Transverse colon (tissue), 4 donors: ENCODE results near the gene RABEP1. TPM values are rescaled to one million over a fixed set of nuclear protein-coding genes. Genes with fewer than 3 reads are reported as not detected.

Experiments used
- DNase-seq: peaks from one replicate; pipeline ENCODE4 v3.0.0-alpha.2; 2019
- H3K27ac ChIP-seq, 4 donors: fragments of 200-600 bp; sonication (generic); 2 replicates each; pipeline ENCODE4 v1.5.1; 2016 to 2018; ENCODE audit warnings: inconsistent platforms in 4 of 4
- H3K27me3 ChIP-seq: fragments of 200-600 bp; sonication (generic); 2 replicates; pipeline ENCODE4 v1.5.1; 2017; ENCODE audit warnings: inconsistent platforms
- H3K36me3 ChIP-seq, 4 donors: fragments of 200-600 bp; sonication (generic); 2 replicates each; pipeline ENCODE4 v1.5.1; 2017 to 2019; ENCODE audit warnings: inconsistent platforms in 4 of 4
- H3K4me1 ChIP-seq, 4 donors: fragments of 200-600 bp; sonication (generic); 2 replicates each; pipeline ENCODE4 v1.5.1; 2017 to 2020; ENCODE audit warnings: inconsistent platforms in 4 of 4
- H3K4me3 ChIP-seq, 4 donors: fragments of 200-600 bp; sonication (generic); 1 replicate in 1 of 4; 2 replicates in 3 of 4; pipeline versions ENCODE4 v1.5.1 to v1.6.1; 2017 to 2019; ENCODE audit warnings: inconsistent platforms in 4 of 4
- H3K9me3 ChIP-seq, 2 donors: fragments of 200-600 bp; sonication (generic); 2 replicates each; pipeline ENCODE4 v1.5.1; 2017 to 2019; ENCODE audit warnings: inconsistent platforms in 2 of 2
- EP300 ChIP-seq: sonication (generic); formaldehyde crosslinking; IDR thresholded peaks from one replicate; pipeline ENCODE4 v1.6.1; 2017; ENCODE audit warnings: antibody characterized with exemption, low read depth
- POLR2A ChIP-seq: fragments of 450-650 bp; IDR thresholded peaks from one replicate; pipeline ENCODE4 v1.6.1; 2016; ENCODE audit warnings: antibody characterized with exemption, mild to moderate bottlenecking, moderate library complexity
- POLR2AphosphoS5 ChIP-seq, 3 donors: sonication (generic); formaldehyde crosslinking; IDR thresholded peaks; one replicate each; pipeline ENCODE4 v1.6.1; 2016; ENCODE audit warnings: antibody characterized with exemption in 3 of 3
- WGBS, 2 donors: methylation state at CpG; one replicate each; pipeline ENCODE4 v1.1.5; 2018; ENCODE audit warnings: low coverage in 1 of 2; 5-methylcytosine and 5-hydroxymethylcytosine counted together
- in situ Hi-C, 4 donors: fragments of 200-750 bp; cut with MboI; loops; one replicate each; pipeline versions ENCODE4 v1.15.0 to v1.15.1; 2017; ENCODE audit warnings: low sequenced_read_pairs in 3 of 4, low pct_ligation_motif_present in 1 of 4, low pct_unique_long_range_greater_than_20kb in 1 of 4
- intact Hi-C: fragments of 100-400 bp; cut with DNase I; formaldehyde crosslinking; loops from one replicate; pipeline ENCODE4 v1.15.1; 2023; ENCODE audit warnings: low total_unique reads
- total RNA-seq, 4 donors: library from RNA; depleted of rRNA; stranded (reverse); fragments of >200 nt; gene quantifications; one replicate each; pipeline ENCODE4 v1.1.0, GENCODE V29; 2016
- TF ChIP-seq, protein P1 (sequence below), 5 experiments: fragments of 200-600 bp in 3 of 5; fragments of 450-650 bp in 2 of 5; sonication (generic) in 3 of 5; IDR thresholded peaks; 1 replicate in 2 of 5; 2 replicates in 3 of 5; pipeline ENCODE4 v1.5.1; 2016 to 2017; ENCODE audit warnings: antibody characterized with exemption in 5 of 5, inconsistent platforms in 3 of 5, mild to moderate bottlenecking in 2 of 5, moderate library complexity in 1 of 5

RABEP1 gene
- total RNA-seq, 4 donors from 2014 or later = 23.6 to 43.8 (median 36.0) TPM

DNA sequence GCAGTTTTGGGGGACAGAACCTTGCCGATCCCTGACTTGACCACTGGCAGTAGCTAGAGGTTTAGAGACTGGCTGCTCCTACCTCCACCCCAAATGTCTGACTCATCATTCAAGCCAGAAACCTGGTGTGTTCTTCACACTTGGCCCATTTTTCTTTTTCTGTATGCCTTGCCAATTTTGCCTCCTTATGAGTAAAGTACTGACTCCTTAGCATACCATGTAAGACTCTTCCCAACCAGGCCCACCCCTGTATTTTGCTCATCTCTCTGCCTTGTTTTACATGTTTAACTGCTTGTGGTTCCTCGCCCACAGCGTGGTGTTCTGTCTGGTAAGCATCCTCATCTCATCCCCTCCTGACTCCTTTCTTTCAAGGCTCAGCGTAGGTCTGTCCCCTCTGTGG, 99.5 kb downstream of the RABEP1 start:
- Histone ChIP-seq H3K4me1 (no peaks in the 10 kb centered on the region), H3K27me3 (no peaks in the 10 kb centered on the region), H3K27ac (no peak overlapping the region), H3K9me3 (no peaks in the 10 kb centered on the region), H3K36me3 (peaks cover 0 to 88% (median 39%) of the 10 kb centered on the region in 4 donors), H3K4me3 (no peak overlapping the region)
- TF ChIP-seq EP300 = no peak
- TF ChIP-seq, protein P1, sequence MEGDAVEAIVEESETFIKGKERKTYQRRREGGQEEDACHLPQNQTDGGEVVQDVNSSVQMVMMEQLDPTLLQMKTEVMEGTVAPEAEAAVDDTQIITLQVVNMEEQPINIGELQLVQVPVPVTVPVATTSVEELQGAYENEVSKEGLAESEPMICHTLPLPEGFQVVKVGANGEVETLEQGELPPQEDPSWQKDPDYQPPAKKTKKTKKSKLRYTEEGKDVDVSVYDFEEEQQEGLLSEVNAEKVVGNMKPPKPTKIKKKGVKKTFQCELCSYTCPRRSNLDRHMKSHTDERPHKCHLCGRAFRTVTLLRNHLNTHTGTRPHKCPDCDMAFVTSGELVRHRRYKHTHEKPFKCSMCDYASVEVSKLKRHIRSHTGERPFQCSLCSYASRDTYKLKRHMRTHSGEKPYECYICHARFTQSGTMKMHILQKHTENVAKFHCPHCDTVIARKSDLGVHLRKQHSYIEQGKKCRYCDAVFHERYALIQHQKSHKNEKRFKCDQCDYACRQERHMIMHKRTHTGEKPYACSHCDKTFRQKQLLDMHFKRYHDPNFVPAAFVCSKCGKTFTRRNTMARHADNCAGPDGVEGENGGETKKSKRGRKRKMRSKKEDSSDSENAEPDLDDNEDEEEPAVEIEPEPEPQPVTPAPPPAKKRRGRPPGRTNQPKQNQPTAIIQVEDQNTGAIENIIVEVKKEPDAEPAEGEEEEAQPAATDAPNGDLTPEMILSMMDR (IDR thresholded peaks at IDR 0.05) = no peak
- TF ChIP-seq POLR2A = no peak
- TF ChIP-seq POLR2AphosphoS5 (IDR thresholded peaks at IDR 0.05) = no peak
- DNase-seq = no peak
- in situ Hi-C loops (no loop called here), intact Hi-C loops (no loop called here)
- WGBS, 2 donors = 94 to 95% methylated on average over 2 to 4 of the region's 4 CpGs

DNA sequence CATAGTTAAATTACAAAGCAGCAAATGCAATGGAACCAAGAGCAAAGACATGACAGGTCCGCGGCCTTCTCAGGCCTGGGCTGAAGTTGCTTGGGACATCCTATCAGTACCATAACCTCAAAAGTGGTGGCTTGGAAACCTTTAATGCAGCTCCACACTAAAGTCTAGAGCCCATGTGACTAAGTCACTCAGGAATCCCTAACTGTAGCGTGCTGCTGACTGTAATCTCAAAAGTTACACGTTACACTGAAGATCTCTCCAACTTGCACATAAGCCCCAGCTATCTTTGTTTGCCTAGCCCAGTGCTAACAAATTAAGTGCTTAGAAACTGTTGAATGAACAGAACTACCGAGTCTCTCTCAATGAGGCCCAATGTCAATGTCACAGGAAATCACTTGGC, 109.6 kb downstream of the RABEP1 start:
- Histone ChIP-seq H3K27me3 (no peaks in the 10 kb centered on the region), H3K4me3 (no peak overlapping the region), H3K36me3 (peaks cover 0 to 67% (median 32%) of the 10 kb centered on the region in 4 donors), H3K27ac (no peak overlapping the region), H3K4me1 (no peaks in the 10 kb centered on the region), H3K9me3 (no peaks in the 10 kb centered on the region)
- TF ChIP-seq, protein P1 (IDR thresholded peaks at IDR 0.05) = no peak
- TF ChIP-seq POLR2AphosphoS5 (IDR thresholded peaks at IDR 0.05) (no peak), EP300 (no peak), POLR2A (no peak)
- in situ Hi-C loops = no loop called here
- no peak for DNase-seq
- intact Hi-C loops = no loop called here
- WGBS, 2 donors = 82 to 100% methylated on average over 1 to 5 of the region's 5 CpGs

DNA sequence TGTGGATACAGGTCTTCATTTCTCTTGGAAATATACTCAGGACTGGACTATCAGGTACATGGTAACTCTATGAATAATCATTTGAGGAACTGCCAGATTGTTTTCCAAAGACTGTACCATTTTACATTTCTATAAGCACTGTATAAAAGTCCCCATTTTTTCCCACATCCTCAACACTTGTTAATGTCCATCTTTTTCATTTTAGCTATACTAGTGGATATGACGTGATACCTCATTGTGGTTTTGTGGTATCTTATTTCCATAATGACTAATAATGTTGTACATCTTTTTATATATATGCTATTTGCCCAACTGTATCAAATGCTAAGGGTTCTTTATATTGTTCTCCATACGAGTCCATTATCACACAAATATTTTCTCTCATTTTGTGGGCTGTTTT, 114.5 kb downstream of the RABEP1 start:
- Histone ChIP-seq H3K27ac (no peak overlapping the region), H3K27me3 (no peaks in the 10 kb centered on the region), H3K4me1 (no peaks in the 10 kb centered on the region), H3K4me3 (no peak overlapping the region), H3K36me3 (peaks cover 0 to 82% (median 38%) of the 10 kb centered on the region in 4 donors), H3K9me3 (no peaks in the 10 kb centered on the region)
- intact Hi-C loops (no loop called here), in situ Hi-C loops (no loop called here)
- TF ChIP-seq, protein P1 (IDR thresholded peaks at IDR 0.05) = no peak
- no peak for TF ChIP-seq POLR2AphosphoS5 (IDR thresholded peaks at IDR 0.05)
- no peak for TF ChIP-seq POLR2A
- DNase-seq = no peak
- 81 to 86% methylated on average over 2 of the region's 2 CpGs for WGBS, 2 donors

DNA sequence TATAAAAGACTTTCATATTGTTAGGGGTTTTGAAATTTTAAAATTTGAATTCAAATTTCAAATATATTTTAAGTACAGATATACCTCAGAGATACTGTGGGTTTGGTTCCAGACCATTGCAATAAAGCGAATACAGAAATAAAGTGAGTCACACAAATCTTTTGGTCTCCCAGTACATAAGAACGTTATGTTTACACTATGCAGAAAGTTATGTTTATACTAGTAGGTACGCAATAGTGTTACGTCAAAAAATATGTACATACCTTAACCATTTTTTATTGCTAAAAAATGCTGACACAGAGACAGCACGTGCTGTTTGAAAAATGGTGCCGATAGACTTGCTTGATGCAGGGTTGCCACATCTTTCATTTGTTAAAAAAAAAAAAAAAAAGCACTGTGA, 117.7 kb downstream of the RABEP1 start:
- Histone ChIP-seq H3K27ac (no peak overlapping the region), H3K27me3 (no peaks in the 10 kb centered on the region), H3K4me3 (no peak overlapping the region), H3K36me3 (peaks cover 0 to 73% (median 32%) of the 10 kb centered on the region in 4 donors), H3K9me3 (no peaks in the 10 kb centered on the region), H3K4me1 (no peaks in the 10 kb centered on the region)
- WGBS, 2 donors = 83 to 88% methylated on average over 6 of the region's 6 CpGs
- no peak for DNase-seq
- intact Hi-C loops = no loop called here
- no peak for TF ChIP-seq POLR2AphosphoS5 (IDR thresholded peaks at IDR 0.05)
- no peak for TF ChIP-seq EP300
- TF ChIP-seq, protein P1 (IDR thresholded peaks at IDR 0.05) = no peak
- TF ChIP-seq POLR2A = no peak
- in situ Hi-C loops = no loop called here
